HCT116 (cell line): ENCODE data around the gene UTP18.

Source experiments
- POLR2A ChIP-seq: IDR thresholded peaks from 2 replicates; pipeline ENCODE4 v1.7.0; 2011; ENCODE audit warnings: borderline replicate concordance; ENCODE audit not compliant: insufficient read depth, insufficient read length; ENCODE audit errors: extremely low read depth
- POLR2AphosphoS5 ChIP-seq: IDR thresholded peaks from 2 replicates; pipeline ENCODE4 v1.6.1; 2011; ENCODE audit warnings: mild to moderate bottlenecking, low read depth, low read length, moderate library complexity

DNA sequence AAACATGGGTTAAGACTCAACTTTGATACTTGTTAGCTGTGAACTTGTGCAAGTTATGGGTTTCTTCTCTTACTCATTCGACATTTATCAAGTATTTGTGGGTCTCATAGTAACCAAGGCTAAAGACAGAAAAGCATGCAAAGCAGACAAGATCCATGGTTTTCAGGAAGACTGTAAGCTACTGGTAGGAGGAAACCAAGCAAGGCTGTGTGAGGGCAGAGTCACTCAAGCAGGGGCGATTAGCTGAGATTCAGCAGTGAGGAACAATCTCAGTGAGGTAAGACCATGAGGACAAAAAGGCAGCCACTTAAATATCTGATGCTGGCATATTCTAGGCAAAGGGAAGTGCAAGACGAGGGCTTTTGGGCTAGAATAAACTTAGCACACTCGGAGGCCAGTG is 30.0 kb upstream of the UTP18 start:
- no peak for TF ChIP-seq POLR2A
- no peak for TF ChIP-seq POLR2AphosphoS5
